Mammary epithelial cell (primary cell): ENCODE measurements around the gene PHC3.

Experiments used
- CTCF ChIP-seq, 2 donors: IDR thresholded peaks in 1 of 2; conservative IDR thresholded peaks in 1 of 2; 2 replicates each; pipeline ENCODE4 v1.5.1; 2011 to 2012; ENCODE audit warnings: inconsistent platforms in 2 of 2, low read length in 2 of 2, mild to moderate bottlenecking in 2 of 2, control low read depth in 1 of 2, low read depth in 1 of 2; ENCODE audit not compliant: insufficient read depth in 1 of 2; ENCODE audit errors: extremely low read depth in 1 of 2
- EZH2 ChIP-seq: IDR thresholded peaks from 2 replicates; pipeline ENCODE4 v1.6.1; 2012; ENCODE audit warnings: low read length, inconsistent platforms, borderline replicate concordance

GRCh38 chr3:170154084-170154483, 27.4 kb downstream of the PHC3 start:
- no peak for TF ChIP-seq CTCF (conservative IDR thresholded peaks at IDR 0.05 in 1 of 2, IDR thresholded peaks at IDR 0.05 in 1 of 2; ENCODE audit: extremely low read depth in 1 of 2, insufficient read depth in 1 of 2, low read depth in 1 of 2, low read length in 2 of 2)
- TF ChIP-seq EZH2: no peak
